HS-27A (cell line): ENCODE data around the gene ARHGEF33.

Experiments used
- DNase-seq: peaks from one replicate; pipeline ENCODE4 v3.0.0-alpha.2; 2012; ENCODE audit warnings: low read depth, missing footprints

The ARHGEF33 gene

DNA sequence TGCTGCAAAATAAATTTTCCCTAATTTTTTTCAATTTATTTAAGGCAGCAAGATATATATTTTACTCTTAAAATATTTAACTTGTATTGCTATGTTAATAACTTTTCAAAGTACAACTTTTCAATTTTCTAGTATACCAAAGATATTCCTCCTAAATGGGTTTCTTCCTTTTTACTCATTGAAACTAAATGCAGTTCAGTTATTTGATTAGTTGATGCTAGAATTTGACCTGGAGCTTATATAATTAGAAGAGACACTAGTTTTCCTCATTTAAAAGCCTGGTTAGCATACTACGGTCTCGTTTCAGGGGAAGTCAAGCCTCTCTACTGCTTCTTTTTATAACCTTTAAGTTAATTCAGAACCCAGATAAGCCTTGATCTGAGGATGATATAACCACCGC lies at the start of gene ARHGEF33:
Gene ARHGEF33, plus strand, starts transcription at position 301 of the 400 bp plus-strand sequence. CDS start 29,573 bp downstream, outside the sequence.
- DNase-seq: no peak

DNA sequence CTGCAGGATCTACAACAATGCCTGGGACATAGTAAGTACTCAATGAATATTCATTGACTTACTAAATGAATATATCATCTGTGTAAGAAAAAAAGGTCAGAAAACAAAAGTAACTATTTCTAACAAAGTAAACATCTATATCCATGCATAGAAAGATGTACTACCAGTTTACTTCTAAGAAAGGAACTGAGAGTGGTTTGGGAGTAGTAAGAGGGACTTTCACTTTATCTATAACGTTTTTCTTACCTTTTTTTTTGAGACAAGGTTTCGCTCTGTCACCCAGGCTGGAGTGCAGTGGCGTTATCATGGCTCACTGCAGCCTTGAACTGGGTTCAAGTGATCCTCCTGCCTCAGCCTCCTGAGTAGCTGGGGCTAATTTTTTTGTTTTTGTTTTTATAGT lies 39.6 kb upstream of the ARHGEF33 start:
- no peak for DNase-seq

DNA sequence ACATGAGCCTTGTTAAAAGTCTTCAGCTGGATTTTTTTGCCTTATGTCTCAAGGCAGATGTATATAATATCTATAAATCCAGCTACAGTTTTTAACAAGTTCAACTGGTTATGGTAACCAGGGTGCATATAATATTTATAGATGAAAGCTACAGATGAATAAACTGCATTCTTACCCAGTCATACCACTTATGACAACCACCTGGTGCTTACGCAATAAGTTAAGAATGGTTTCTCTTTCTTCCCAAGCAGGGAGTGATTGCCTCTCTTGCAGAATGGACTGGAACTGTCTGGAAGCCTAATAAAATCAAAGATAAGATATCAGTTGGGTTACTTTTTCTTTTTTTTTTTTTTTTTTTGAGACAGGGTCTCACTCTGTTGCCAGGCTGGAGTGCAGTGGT lies 33.5 kb upstream of the ARHGEF33 start:
- DNase-seq: no peak

DNA sequence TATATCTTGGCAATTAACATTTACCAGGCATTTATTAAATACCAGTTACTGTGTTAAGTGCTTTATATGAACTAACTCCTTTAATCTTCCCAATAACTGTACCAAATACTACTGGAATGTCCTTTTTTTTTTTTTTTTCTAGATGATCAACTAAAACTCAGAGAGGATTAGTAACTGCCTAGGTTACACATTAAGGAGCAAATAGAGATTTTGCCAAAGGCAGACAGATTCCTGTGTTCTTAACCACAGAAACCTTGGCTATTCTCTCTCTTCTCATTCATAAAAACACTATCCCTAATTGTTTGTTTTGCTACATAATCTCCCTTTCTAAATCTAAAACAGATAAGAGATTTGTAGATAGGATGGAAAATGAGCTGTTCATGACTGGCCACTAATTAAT lies 27.2 kb upstream of the ARHGEF33 start:
- DNase-seq: no peak

DNA sequence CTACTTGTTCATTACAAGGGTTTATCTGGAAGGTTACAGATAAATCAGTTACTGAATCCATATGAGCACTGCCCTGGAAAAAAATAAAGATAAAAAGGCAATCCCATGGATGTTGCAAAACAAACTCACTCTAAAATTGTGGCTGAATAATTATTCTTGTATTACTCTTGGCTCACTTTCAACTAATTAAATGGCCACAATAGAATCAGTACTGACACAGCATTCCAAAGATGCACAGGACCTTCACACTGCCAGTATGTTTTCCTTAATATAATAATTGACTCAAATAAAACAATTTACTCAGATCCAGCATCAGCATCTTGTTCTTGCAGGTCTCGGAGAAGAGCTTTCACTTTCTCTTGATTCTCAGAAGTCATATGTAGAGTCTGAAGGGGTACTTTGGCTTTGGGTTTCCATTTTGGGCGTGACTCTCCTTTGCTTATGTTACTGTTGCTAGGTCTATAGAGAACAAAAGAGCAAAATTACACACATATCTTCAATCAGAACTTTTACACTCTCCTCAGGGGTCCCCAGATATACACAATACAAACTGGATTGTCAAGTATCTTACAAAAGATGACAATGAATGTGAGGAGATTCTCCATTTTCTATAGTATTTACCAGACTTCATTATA lies 26.5 kb upstream of the ARHGEF33 start:
- DNase-seq: no peak

DNA sequence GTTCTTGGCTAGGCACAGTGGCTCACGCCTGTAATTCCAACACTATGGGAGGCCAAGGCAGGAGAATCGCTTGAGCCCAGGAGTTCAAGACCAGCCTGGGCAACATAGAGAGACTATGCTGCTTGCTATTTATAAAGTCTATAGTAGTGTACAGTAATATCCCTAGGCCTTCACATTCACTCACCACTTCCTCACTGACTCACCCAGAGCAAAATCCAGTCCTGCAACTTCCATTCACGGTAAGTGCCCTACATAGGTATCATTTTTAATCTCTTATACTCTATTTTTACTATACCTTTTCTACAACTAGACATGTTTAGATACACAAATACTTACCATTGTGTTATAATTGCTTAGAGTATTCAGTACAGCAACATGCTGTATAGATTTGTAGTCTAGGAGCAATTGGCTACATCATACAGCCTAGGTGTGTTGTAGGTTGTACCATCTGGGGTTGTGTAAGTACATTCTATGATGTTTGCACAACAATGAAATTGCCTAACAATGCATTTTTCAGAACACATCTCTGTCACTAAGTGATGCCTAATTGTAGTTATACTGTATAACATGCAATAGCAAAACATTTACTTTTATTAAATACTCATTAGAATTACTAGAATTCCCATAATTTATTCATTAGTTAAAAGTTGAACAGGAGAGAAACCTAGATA lies 22.8 kb upstream of the ARHGEF33 start:
- DNase-seq: no peak

DNA sequence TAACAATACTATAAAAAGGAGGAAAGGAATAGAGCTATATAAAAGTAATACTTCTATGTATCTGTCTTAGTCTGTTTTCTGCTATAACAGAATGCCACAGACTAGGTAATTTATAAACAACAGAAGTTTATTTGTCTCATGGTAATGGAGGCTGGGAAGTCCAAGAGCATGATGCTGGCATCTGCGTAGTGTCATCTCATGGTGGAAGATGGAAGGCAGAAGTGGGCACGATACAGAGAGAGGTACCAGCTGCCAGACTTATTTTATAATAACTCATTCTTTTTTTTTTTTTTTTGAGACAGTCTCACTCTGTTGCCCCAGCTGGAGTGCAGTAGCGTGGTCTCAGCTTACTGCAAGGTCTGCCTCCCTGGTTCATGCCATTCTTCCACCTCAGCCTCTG lies 18.2 kb upstream of the ARHGEF33 start:
- DNase-seq: no peak

DNA sequence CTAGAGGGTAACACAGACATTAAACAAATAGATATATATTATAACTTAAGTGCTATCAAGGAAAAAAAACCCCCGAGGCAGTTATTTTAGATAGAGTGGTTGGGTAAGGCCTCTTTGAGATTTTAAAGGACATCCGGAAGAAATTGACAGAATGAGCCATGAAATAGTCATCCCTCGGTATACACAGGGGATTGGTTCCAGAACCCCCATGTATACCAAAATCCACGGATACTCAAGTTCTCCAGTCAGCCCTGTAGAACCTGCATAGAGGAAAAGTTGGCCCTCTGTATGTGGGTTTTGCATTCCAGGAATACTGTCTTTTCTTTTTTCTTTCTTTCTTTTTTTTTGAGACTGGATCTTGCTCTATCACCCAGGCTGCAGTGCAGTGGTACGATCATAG lies 15.9 kb upstream of the ARHGEF33 start:
- no peak for DNase-seq

DNA sequence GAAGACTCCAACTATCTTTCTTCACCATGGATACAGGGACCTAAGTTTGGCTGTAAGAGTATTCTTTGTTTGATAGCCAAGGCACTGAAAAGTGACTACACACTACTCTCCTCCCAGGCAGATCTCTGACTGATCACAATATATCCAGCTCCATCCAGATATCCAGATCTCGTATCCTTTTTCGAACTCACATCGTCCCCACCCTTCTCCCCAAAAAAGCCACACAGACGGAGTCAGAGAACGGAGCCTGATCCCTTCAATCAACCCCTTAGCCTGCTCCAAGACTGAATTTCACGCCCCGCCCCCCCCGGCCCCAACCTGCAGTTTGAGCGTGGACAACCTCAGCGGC lies 14.5 kb upstream of the ARHGEF33 start:
- DNase-seq: no peak

DNA sequence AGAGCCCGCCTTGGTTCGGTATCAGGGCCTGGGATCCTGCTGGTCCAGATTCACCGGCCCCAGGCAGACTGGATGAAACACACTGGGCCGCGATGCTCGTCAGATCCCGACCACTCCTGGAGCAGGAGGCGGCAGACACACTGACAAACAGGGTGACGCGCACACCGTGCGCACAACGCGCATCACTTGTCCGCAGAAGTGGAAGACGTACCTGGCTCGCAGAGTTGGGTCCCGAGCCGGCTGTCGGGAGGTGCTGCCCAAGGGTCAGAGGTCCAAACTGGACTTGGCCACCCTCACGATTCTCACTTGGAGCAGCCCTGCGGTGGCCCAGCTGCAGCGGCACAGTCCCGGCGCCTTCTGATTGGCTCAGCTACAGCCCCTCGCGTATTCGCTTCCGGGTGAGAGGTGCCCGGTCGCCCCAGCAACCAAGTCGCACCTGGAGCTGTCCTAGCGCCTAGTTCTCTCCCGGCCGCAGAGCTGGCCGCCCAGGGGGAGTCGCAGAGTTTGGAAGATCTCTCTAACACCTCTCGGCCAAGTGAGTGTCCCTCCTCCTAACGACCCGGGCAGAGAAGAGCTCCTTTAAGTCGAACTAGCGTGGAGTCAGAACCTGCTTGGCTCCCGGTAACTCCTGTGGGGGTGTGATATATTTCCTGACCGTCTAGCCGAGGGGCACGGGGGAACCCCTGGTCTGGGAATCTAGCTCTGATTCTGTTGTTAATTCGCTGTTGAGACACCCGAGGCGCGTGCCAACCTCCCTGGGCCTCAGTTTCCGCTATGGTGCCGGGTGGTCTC lies 13.9 kb upstream of the ARHGEF33 start, which contains the start of the genes DHX57 and MORN2:
Gene DHX57, minus strand, starts transcription at position 359 of the 792 bp plus-strand sequence. CDS start 7,529 bp downstream, outside the sequence.
Gene MORN2, plus strand, starts transcription at position 401 of the 792 bp plus-strand sequence.
- DNase-seq: peak; percentile 33

DNA sequence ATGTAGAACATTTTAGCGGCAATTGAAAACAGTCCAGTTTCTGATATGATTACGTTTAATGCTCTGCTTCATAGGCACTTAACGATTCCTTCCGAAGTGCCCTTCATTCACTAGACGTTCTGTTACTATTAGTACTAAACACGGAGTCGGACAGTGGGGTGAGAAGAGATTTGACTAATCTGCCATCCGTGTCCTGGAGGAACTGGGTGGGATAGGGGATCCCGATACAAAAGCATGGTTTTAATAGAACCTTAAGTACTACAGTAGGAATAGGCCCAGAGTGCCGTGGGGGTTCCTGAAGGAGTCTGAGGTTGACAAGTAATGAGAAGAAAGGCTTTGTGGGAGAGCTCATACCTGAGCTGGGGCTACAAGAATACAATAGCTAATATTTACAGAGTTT lies 13.3 kb upstream of the ARHGEF33 start:
- DNase-seq: no peak

DNA sequence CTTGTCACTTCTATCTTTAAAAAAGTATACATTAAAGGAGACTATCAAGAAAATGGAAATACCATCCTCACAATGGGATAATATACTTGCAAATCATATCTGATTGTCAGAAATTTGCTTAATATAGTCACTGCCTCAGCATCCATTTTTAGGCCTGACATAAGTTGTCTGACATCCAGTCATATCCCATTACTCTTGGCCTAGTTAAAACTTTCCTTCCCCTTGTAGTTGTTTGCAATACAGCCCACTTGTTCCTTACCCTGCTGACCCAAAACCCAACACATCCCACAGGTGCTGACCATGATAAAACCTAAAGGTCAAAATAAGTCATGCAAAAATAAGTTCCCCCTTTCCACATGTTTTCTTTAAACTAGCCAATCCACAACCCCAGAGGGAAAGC lies 3.6 kb upstream of the ARHGEF33 start:
- DNase-seq: no peak

DNA sequence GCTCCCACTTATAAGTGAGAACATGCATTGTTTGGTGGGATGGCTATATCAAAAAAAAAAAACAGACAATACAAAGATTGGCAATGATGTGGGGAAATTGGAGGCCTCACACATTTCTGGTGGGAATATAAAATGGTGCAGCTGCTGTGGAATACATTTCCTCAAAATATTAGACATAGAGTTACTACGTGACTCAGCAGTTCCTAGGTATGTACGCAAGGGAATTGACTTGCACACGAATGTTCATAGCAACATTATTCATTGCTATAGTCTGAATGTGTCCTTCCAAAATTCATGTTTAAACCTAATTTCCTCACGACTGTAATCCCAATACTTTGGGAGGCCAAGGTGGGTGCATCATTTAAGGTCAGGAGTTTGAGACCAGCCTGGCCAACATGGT lies 2.3 kb upstream of the ARHGEF33 start:
- DNase-seq: no peak

DNA sequence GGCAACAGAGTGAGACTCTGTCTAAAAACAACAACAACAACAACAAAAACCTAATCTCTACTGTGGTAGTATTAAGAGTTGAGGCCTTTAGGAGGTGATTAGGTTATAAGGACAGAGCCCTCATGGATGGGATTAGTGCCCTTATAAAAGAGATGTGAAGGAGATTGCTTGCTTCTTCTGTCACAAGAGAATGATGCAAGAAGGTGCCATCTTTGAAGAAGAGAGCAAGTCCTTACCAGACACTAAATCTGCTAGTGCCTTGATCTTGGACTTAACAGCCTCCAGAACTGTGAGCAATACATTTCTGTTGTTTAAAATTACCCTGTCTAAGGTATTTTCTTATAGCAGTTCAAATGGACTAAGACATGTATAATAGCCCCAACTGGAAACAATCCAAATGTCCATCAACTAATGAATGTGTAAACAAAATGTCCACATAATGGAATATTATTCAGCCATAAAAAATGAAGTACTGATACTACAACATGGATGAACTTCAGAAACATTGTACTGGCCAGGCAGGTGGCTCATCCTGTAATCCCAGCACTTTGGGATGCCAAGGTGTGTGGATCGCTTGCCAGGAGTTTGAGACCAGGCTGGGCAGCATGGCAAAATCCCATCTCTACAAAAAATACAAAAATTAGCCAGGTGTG lies 1.6 kb upstream of the ARHGEF33 start:
- no peak for DNase-seq

DNA sequence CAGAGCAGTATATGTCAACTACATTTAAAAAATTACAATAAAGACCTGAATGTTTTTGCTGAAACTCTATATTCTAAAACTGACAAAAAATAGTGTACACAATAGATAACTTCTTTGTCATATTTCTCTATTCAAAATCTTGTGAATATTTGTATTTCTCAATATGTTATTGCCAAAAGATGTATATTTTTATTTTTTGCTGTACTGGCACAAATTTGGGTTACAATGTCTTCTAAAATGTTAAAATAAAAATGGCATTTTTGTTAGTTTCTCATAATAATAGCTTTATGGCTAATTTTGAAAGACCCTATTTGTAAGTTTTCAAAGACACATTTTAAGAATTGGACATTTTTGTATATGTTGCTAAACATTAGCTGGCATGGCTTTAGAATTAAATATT lies 630 bp upstream of the ARHGEF33 start:
- DNase-seq: no peak

DNA sequence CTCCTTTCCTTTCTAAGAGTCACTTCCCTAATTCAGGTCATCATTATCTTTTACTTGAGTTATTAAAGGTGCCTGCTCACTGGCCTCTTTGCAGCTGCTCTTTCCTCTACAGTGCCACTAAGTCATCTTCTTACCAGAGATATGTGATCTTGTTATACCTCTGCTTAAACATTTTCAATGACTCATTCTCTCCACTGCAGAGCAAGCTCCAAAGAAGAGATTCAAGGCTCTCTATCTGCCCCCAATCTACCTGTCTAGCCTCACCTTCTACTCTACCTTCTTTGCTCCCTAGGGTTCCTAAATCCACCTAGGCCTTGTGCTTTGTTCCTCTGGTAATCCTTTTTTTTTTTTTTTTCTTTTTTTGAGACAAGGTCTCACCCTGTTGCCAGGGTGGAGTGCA lies 3.1 kb downstream of the ARHGEF33 start:
- DNase-seq: no peak

DNA sequence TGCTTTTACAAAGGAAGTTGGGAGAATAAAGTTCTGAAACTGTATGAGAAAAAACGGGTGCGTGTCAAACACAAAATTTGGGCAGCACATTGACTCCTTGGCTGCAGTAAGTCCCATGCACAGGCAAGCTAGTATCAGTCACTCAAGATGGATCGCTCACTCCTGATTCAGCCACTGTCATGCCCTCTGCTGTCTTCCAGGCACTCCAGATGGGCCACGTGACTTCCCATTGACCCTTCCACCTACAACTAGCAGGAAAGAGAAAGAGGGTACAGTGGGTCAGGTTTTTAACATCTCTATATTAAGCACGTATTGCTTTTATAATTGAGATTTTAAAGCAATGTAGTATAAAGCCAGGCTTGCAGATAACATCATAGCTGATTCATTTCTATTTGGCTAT lies 8.6 kb downstream of the ARHGEF33 start:
- no peak for DNase-seq

DNA sequence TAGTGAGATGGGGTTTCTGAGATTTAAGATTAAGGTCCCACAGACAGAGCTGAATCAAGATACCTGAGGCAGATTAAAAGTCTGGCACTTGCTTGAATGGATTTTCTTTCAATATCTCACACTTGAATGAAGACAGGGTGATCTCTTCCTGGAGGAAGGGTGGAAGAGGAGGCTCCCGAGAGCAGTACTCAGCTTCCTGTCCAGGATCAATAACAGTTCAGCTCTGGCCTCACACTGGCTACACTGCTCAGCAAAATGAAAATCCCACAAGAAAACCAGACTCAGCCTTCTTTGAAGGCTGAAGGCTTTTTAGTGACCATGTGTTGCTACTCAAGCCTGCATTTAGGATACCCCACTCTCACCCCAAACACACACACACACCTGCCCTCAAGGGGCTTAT lies 11.1 kb downstream of the ARHGEF33 start:
- no peak for DNase-seq

DNA sequence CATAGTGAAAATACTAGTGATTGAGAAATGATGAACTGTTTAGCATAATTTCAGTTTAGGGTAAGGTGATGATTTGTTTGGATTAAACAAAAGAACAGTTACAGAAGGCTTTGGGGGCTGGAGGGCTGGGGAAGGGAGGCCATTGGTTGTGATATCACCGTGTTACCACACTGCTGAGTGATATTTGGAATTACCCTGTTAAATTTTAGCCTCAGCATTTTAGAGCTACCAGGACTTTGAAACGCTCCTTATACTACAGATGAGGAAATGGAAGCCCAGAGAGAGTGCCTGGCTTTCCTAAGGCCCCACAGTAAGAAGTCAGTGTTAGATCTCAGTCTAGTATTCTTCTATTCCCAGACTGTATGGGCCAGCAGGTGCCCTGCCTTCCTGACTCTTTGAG lies 15.6 kb downstream of the ARHGEF33 start:
- DNase-seq: no peak

DNA sequence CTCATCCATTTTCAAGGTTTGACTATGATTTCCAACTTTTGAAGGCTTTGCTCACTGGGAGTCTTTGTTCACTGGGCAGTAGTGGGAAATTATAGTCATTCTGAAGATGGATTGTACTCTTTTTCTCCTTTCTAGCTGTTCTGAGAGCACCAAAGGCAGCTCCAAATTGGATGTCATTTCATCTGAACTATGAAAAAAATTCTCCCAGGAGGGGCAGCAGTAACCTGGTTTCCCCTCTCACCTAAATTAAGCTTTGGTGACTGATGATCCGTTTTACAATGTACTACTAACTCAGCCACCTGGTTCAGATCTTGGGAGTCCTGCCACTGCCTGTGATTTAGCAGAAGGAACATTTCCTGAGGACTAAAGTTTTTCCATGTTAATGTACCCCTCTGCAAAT lies 17.6 kb downstream of the ARHGEF33 start:
- no peak for DNase-seq

DNA sequence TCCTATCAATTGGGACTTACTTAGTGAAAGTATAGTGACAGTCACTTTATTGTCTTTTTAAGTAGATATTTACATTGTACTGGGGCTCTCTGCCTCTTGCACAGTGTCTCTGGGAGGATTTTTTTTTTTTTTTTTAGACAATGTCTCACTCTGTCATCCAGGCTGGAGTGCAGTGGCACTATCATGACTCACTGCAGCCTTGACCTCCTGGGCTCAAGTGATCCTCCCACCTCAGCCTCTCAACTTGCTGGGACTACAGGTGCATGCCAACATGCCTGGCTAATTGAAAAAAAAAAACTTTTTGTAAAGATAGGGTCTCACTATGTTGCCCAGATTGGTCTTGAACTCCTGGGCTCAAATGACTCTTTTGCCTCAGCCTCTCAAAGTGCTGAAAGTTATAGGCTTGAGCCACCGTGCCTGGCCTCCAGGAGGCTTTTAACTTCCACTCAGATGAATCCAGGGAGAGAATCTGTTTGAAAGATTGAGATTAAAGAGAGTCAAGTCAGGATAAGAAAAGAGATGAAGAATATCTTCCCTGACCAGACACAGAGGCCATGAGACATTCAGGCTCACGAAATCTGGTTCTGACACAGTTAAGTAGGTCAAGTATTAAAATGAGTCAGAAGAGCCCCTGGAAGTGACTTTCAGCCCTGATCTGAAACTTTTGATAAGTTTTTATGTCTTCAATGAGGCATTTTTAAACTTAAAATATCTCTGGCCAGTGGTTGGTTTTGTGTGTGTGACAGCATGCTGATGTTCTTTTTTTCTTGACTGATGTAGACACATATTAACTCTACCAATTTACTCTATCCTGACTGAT lies 18.3 kb downstream of the ARHGEF33 start:
- no peak for DNase-seq

DNA sequence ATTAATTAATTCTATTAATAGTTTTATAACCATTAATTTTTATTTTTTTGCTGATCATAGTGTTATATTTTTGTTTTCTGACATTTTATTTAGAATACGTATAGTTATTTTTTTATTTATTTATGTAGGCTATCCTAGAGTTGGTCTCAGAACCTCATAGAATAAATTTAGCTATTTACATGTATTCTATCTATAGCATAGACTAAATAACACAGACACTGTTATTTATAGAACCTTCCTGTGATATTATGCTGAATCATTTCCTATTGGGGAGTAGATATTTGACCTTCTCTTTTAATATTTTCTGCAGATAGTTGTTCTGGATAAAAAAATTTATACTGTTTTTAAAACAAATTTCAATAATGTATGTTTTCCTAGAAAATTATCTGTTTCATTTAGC lies 20.2 kb downstream of the ARHGEF33 start:
- no peak for DNase-seq
